Astrocyte (in vitro differentiated cells and primary cell): ENCODE data around the gene PTCD2. TPM values are rescaled to one million over a fixed set of nuclear protein-coding genes. Genes with fewer than 3 reads are reported as not detected.

ENCODE experiments used
- DNase-seq: peaks from one replicate; pipeline ENCODE4 v3.0.0-alpha.2; 2010; ENCODE audit warnings: low read depth
- FAIRE-seq: peaks from 2 replicates; lab custom pipeline; 2011; peaks lifted over from hg19 to GRCh38; lab: Jason Lieb, UNC
- H2AFZ ChIP-seq: 2 replicates; pipeline ENCODE4 v1.6.0; 2012; ENCODE audit warnings: low read depth, low read length, inconsistent platforms
- H3K27ac ChIP-seq: 2 replicates; pipeline ENCODE4 v1.5.1; 2011; ENCODE audit warnings: low read depth, low read length, inconsistent platforms
- H3K27me3 ChIP-seq: 2 replicates; pipeline ENCODE4 v1.6.0; 2011; ENCODE audit warnings: low read length, inconsistent platforms; ENCODE audit not compliant: insufficient read depth
- H3K36me3 ChIP-seq: 2 replicates; pipeline ENCODE4 v1.5.1; 2011; ENCODE audit warnings: low read length, inconsistent platforms; ENCODE audit not compliant: insufficient read depth
- H3K4me1 ChIP-seq: 2 replicates; pipeline ENCODE4 v1.5.1; 2011; ENCODE audit warnings: low read length, inconsistent platforms; ENCODE audit not compliant: insufficient read depth
- H3K4me2 ChIP-seq: 2 replicates; pipeline ENCODE4 v1.6.0; 2012; ENCODE audit warnings: low read length, inconsistent platforms
- H3K4me3 ChIP-seq: 2 replicates; pipeline ENCODE4 v1.5.1; 2011; ENCODE audit warnings: low read depth, mild to moderate bottlenecking, low read length, inconsistent platforms; ENCODE audit not compliant: insufficient read depth
- H3K79me2 ChIP-seq: 2 replicates; pipeline ENCODE4 v1.6.0; 2012; ENCODE audit warnings: mild to moderate bottlenecking, low read length, inconsistent platforms; ENCODE audit not compliant: insufficient read depth
- H3K9ac ChIP-seq: 2 replicates; pipeline ENCODE4 v1.6.0; 2012; ENCODE audit warnings: mild to moderate bottlenecking, low read length, inconsistent platforms
- H3K9me3 ChIP-seq: 2 replicates; pipeline ENCODE4 v1.5.1; 2012; ENCODE audit warnings: low read depth, mild to moderate bottlenecking, low read length, inconsistent platforms; ENCODE audit not compliant: insufficient read depth
- H4K20me1 ChIP-seq: 2 replicates; pipeline ENCODE4 v1.6.0; 2012; ENCODE audit warnings: low read length, inconsistent platforms; ENCODE audit not compliant: insufficient read depth
- H3K27ac Mint-ChIP-seq: one replicate; pipeline ENCODE4 v1.8.0; 2021; ENCODE audit warnings: mild to moderate bottlenecking, mixed read lengths; ENCODE audit not compliant: unreplicated experiment
- H3K27me3 Mint-ChIP-seq: one replicate; pipeline ENCODE4 v1.8.0; 2021; ENCODE audit warnings: low read depth, mixed read lengths; ENCODE audit not compliant: unreplicated experiment
- H3K36me3 Mint-ChIP-seq: one replicate; pipeline ENCODE4 v1.8.0; 2021; ENCODE audit warnings: low read depth, mixed read lengths; ENCODE audit not compliant: unreplicated experiment
- H3K4me1 Mint-ChIP-seq: one replicate; pipeline ENCODE4 v1.8.0; 2021; ENCODE audit warnings: low read depth, mixed read lengths; ENCODE audit not compliant: unreplicated experiment
- H3K4me3 Mint-ChIP-seq: one replicate; pipeline ENCODE4 v1.8.0; 2021; ENCODE audit warnings: mild to moderate bottlenecking, moderate library complexity, mixed read lengths; ENCODE audit not compliant: unreplicated experiment
- H3K9me3 Mint-ChIP-seq: one replicate; pipeline ENCODE4 v1.8.0; 2021; ENCODE audit warnings: mild to moderate bottlenecking, mixed read lengths; ENCODE audit not compliant: unreplicated experiment
- CTCF ChIP-seq: IDR thresholded peaks from 2 replicates; pipeline ENCODE4 v1.5.1; 2011; ENCODE audit warnings: low read depth, mild to moderate bottlenecking, inconsistent platforms, low read length, moderate library complexity; ENCODE audit not compliant: insufficient read depth
- EZH2 ChIP-seq: IDR thresholded peaks from 2 replicates; pipeline ENCODE4 v1.6.1; 2012; ENCODE audit warnings: mild to moderate bottlenecking, low read length, inconsistent platforms; ENCODE audit not compliant: insufficient read depth
- total RNA-seq: library from RNA; stranded (reverse); gene quantifications from 2 replicates; pipeline ENCODE4 v1.2.1, GENCODE V29; 2021

PTCD2 gene
- total RNA-seq, 1 donor from 2014 or later: 11.4 TPM

GRCh38 chr5:72283358-72283757, 36.8 kb upstream of the PTCD2 start:
- H3K9ac ChIP-seq: no peak overlapping the region
- no peaks in the 10 kb centered on the region for H3K79me2 ChIP-seq
- Mint-ChIP-seq H3K27ac (peak overlapping the region; percentile 83), H3K36me3 (peaks cover 6% of the 10 kb centered on the region), H3K27me3 (no peaks in the 10 kb centered on the region), H3K9me3 (peaks cover 1% of the 10 kb centered on the region), H3K4me3 (no peak overlapping the region), H3K4me1 (peaks cover 15% of the 10 kb centered on the region)
- no peaks in the 10 kb centered on the region for H3K27me3 ChIP-seq
- no peak overlapping the region for H3K4me3 ChIP-seq
- H2AFZ ChIP-seq: no peak overlapping the region
- no peak for DNase-seq
- no peak for TF ChIP-seq CTCF
- no peaks in the 10 kb centered on the region for H3K4me1 ChIP-seq
- H3K27ac ChIP-seq: no peak overlapping the region
- no peaks in the 10 kb centered on the region for H4K20me1 ChIP-seq
- H3K9me3 ChIP-seq: no peaks in the 10 kb centered on the region
- peaks cover 7% of the 10 kb centered on the region for H3K36me3 ChIP-seq
- H3K4me2 ChIP-seq: no peak overlapping the region
- FAIRE-seq: no peak

- peaks cover 7% of the 10 kb centered on the region for H3K36me3 ChIP-seq
- peaks cover 6% of the 10 kb centered on the region for H3K36me3 Mint-ChIP-seq
- no peak overlapping the region for H3K27ac ChIP-seq
- no peaks in the 10 kb centered on the region for H3K79me2 ChIP-seq
- H3K4me2 ChIP-seq: no peak overlapping the region
- H3K9me3 Mint-ChIP-seq: no peaks in the 10 kb centered on the region
- H3K4me1 ChIP-seq: no peaks in the 10 kb centered on the region
- no peak overlapping the region for H3K4me3 ChIP-seq
- H3K4me3 Mint-ChIP-seq: no peak overlapping the region
- no peak overlapping the region for H3K27ac Mint-ChIP-seq
- no peaks in the 10 kb centered on the region for H3K9me3 ChIP-seq
- no peaks in the 10 kb centered on the region for H3K27me3 Mint-ChIP-seq
- DNase-seq (no peak), FAIRE-seq (no peak)
- H4K20me1 ChIP-seq: no peaks in the 10 kb centered on the region
- H3K4me1 Mint-ChIP-seq: peaks cover 15% of the 10 kb centered on the region
- H3K9ac ChIP-seq: no peak overlapping the region
- TF ChIP-seq EZH2 (no peak), CTCF (no peak)
- no peaks in the 10 kb centered on the region for H3K27me3 ChIP-seq
- no peak overlapping the region for H2AFZ ChIP-seq
Observed at GRCh38 chr5:72284559-72285423, 35.4 kb upstream of the PTCD2 start.

- Histone ChIP-seq H3K79me2 (no peaks in the 10 kb centered on the region), H3K9me3 (no peaks in the 10 kb centered on the region), H3K4me1 (no peaks in the 10 kb centered on the region), H3K4me2 (no peak overlapping the region), H3K4me3 (no peak overlapping the region), H3K36me3 (peaks cover 7% of the 10 kb centered on the region), H3K9ac (no peak overlapping the region), H3K27me3 (no peaks in the 10 kb centered on the region), H3K27ac (no peak overlapping the region), H2AFZ (no peak overlapping the region), H4K20me1 (no peaks in the 10 kb centered on the region)
- H3K4me1 Mint-ChIP-seq: peaks cover 21% of the 10 kb centered on the region
- TF ChIP-seq EZH2: no peak
- TF ChIP-seq CTCF: no peak
- no peaks in the 10 kb centered on the region for H3K9me3 Mint-ChIP-seq
- FAIRE-seq (no peak), DNase-seq (no peak)
- H3K27me3 Mint-ChIP-seq: no peaks in the 10 kb centered on the region
- H3K4me3 Mint-ChIP-seq: no peak overlapping the region
- H3K27ac Mint-ChIP-seq: no peak overlapping the region
- H3K36me3 Mint-ChIP-seq: peaks cover 6% of the 10 kb centered on the region
Observed at GRCh38 chr5:72285424-72285821, 34.8 kb upstream of the PTCD2 start.
